Endothelial cell of umbilical vein (primary cell): ENCODE measurements around the gene STOML1. TPM values are rescaled to one million over a fixed set of nuclear protein-coding genes. Genes with fewer than 3 reads are reported as not detected.
A peak's percentile ranks its signal among the peaks of the same experiment; 100 is the strongest.

ENCODE experiments used
- BruUV-seq: library from RNA; stranded (reverse); fragments of 400-500 nt; replicated peaks from 2 replicates; lab custom pipeline; 2021; lab: Mats Ljungman, UMichigan
- CTCF ChIA-PET: fragments of 300-600, 350-600 bp; sonication (Branson Sonifier 250); formaldehyde crosslinking; loops from one replicate; lab custom pipeline; 2021; ENCODE audit warnings: antibody characterized with exemption, inconsistent platforms; lab: Charles Lee
- POLR2A ChIA-PET: fragments of 300-600, 350-600 bp; sonication (Branson Sonifier 250); formaldehyde crosslinking; loops from one replicate; lab custom pipeline; 2021; ENCODE audit warnings: antibody characterized with exemption, inconsistent platforms; lab: Charles Lee
- DNase-seq: peaks from one replicate; pipeline ENCODE4 v3.0.0-alpha.2; 2011; ENCODE audit warnings: low read depth, low spot score
- FAIRE-seq: peaks from 2 replicates; lab custom pipeline; 2011; peaks lifted over from hg19 to GRCh38; lab: Jason Lieb, UNC
- H2AFZ ChIP-seq: 2 replicates; pipeline ENCODE4 v1.6.0; 2012; ENCODE audit warnings: low read depth, low read length, control low read depth, inconsistent platforms
- H3K27ac ChIP-seq: 2 replicates; pipeline ENCODE4 v1.5.1; 2011; ENCODE audit warnings: low read depth, mild to moderate bottlenecking, control low read depth, low read length, moderate library complexity; ENCODE audit not compliant: insufficient read depth
- H3K27me3 ChIP-seq, 2 experiments: 2 replicates each; pipeline versions ENCODE4 v1.6.0 to v1.6.1; 2011; ENCODE audit warnings: low read length in 2 of 2, mixed read lengths in 1 of 2; ENCODE audit not compliant: control insufficient read depth in 2 of 2, insufficient read depth in 2 of 2
- H3K36me3 ChIP-seq, 2 experiments: 2 replicates in 1 of 2; 3 replicates in 1 of 2; pipeline ENCODE4 v1.5.1; 2011; ENCODE audit warnings: low read length in 2 of 2, mild to moderate bottlenecking in 1 of 2, moderate library complexity in 1 of 2; ENCODE audit not compliant: control insufficient read depth in 2 of 2, insufficient read depth in 2 of 2; ENCODE audit errors: extremely low read depth in 1 of 2
- H3K4me1 ChIP-seq: 3 replicates; pipeline ENCODE4 v1.5.1; 2011; ENCODE audit warnings: mild to moderate bottlenecking, low read length; ENCODE audit not compliant: control insufficient read depth, insufficient read depth; ENCODE audit errors: extremely low read depth
- H3K4me2 ChIP-seq: 2 replicates; pipeline ENCODE4 v1.6.1; 2011; ENCODE audit warnings: low read length, control low read depth, mixed read lengths; ENCODE audit not compliant: insufficient read depth
- H3K4me3 ChIP-seq, 3 experiments: fragments of 200-600 bp in 1 of 3; sonication (generic), shearing (Covaris generic) in 1 of 3; replicated peaks in 1 of 3; 2 replicates each; pipeline ENCODE4 v1.5.1; 2011 to 2016; ENCODE audit warnings: control low read depth in 3 of 3, low read length in 3 of 3, mild to moderate bottlenecking in 2 of 3, inconsistent platforms in 1 of 3, low read depth in 1 of 3, moderate library complexity in 1 of 3; ENCODE audit not compliant: insufficient read depth in 1 of 3
- H3K79me2 ChIP-seq: 2 replicates; pipeline ENCODE4 v1.6.0; 2012; ENCODE audit warnings: low read length, inconsistent platforms; ENCODE audit not compliant: control insufficient read depth, insufficient read depth
- H3K9ac ChIP-seq: replicated peaks from 2 replicates; pipeline ENCODE3; 2011; ENCODE audit warnings: low read length, control low read depth; ENCODE audit not compliant: insufficient read depth; ENCODE audit errors: extremely low read depth
- H3K9me1 ChIP-seq: replicated peaks from 3 replicates; pipeline ENCODE4 v1.6.0; 2011; ENCODE audit warnings: mild to moderate bottlenecking, low read length; ENCODE audit not compliant: control insufficient read depth, insufficient read depth; ENCODE audit errors: extremely low read depth
- H3K9me3 ChIP-seq: replicated peaks from 2 replicates; pipeline ENCODE4 v1.5.1; 2012; ENCODE audit warnings: low read length, inconsistent platforms; ENCODE audit not compliant: control insufficient read depth, insufficient read depth
- H4K20me1 ChIP-seq: replicated peaks from 2 replicates; pipeline ENCODE3; 2011; ENCODE audit warnings: mild to moderate bottlenecking, low read length; ENCODE audit not compliant: control insufficient read depth, insufficient read depth; ENCODE audit errors: extremely low read depth
- EZH2 ChIP-seq: IDR thresholded peaks from 2 replicates; pipeline ENCODE4 v1.6.1; 2012; ENCODE audit warnings: borderline replicate concordance, low read depth, mild to moderate bottlenecking, moderate library complexity, low read length, inconsistent platforms; ENCODE audit not compliant: severe bottlenecking
- FOS ChIP-seq: IDR thresholded peaks from 2 replicates; pipeline ENCODE4 v1.6.1; 2011; ENCODE audit warnings: mild to moderate bottlenecking, low read length, moderate library complexity, borderline replicate concordance; ENCODE audit not compliant: insufficient read depth
- GATA2 ChIP-seq: IDR thresholded peaks from 2 replicates; pipeline ENCODE4 v1.7.0; 2011; ENCODE audit warnings: low read depth, mild to moderate bottlenecking, moderate library complexity, mixed read lengths, low read length; ENCODE audit not compliant: insufficient read length, insufficient read depth
- JUN ChIP-seq: IDR thresholded peaks from 2 replicates; pipeline ENCODE4 v1.6.1; 2011; ENCODE audit warnings: borderline replicate concordance, low read depth; ENCODE audit not compliant: insufficient read length, insufficient read depth
- MYC ChIP-seq: IDR thresholded peaks from one replicate; pipeline ENCODE4 v1.6.1; 2011; ENCODE audit warnings: mild to moderate bottlenecking, low read depth, low read length
- POLR2A ChIP-seq: IDR thresholded peaks from 2 replicates; pipeline ENCODE4 v1.6.1; 2012; ENCODE audit warnings: low read depth, mild to moderate bottlenecking, control low read depth, low read length
- POLR2AphosphoS5 ChIP-seq: IDR thresholded peaks from 2 replicates; pipeline ENCODE4 v1.6.1; 2012; ENCODE audit warnings: low read depth, mild to moderate bottlenecking, control low read depth, low read length, moderate library complexity; ENCODE audit not compliant: insufficient read depth
- dilution Hi-C: fragments of 300-500 bp; cut with MboI; formaldehyde crosslinking; loops from one replicate; pipeline ENCODE4 v1.15.0; 2019; ENCODE audit warnings: low sequenced_read_pairs; ENCODE audit not compliant: extremely low pct_ligation_motif_present
- intact Hi-C: fragments of 100-400 bp; cut with micrococcal nuclease; formaldehyde crosslinking; loops from one replicate; pipeline ENCODE4 v1.10.0; 2022
- polyA plus RNA-seq, 4 experiments: library from polyadenylated mRNA; depleted of rRNA in 3 of 4; stranded (reverse) in 3 of 4; unstranded in 1 of 4; fragments of >200 nt; gene quantifications; 2 replicates each; pipeline versions ENCODE4 v1.2.1 to v1.2.3, GENCODE V29; 2011 to 2012; ENCODE audit warnings: missing spikeins in 1 of 4
- total RNA-seq: library from RNA; stranded (reverse); gene quantifications from 2 replicates; pipeline ENCODE4 v1.2.3, GENCODE V29; 2021
- TF ChIP-seq, protein P1 (sequence below): IDR thresholded peaks from 2 replicates; pipeline ENCODE4 v1.6.1; 2011; ENCODE audit not compliant: insufficient read depth, insufficient read length
- TF ChIP-seq, protein P2 (sequence below), 2 donors: IDR thresholded peaks; 1 replicate in 1 of 2; 2 replicates in 1 of 2; pipeline ENCODE4 v1.5.1; 2011; ENCODE audit warnings: low read length in 2 of 2, mild to moderate bottlenecking in 2 of 2, moderate library complexity in 2 of 2, control low read depth in 1 of 2, inconsistent platforms in 1 of 2, low read depth in 1 of 2; ENCODE audit not compliant: insufficient read depth in 1 of 2; ENCODE audit errors: extremely low read depth in 1 of 2

Gene STOML1
- total and polyA plus RNA-seq, 2 donors (not counting 3 experiments of a cell fraction or from before 2014, with no cell fraction given) = 12.9 to 15.4 TPM

DNA sequence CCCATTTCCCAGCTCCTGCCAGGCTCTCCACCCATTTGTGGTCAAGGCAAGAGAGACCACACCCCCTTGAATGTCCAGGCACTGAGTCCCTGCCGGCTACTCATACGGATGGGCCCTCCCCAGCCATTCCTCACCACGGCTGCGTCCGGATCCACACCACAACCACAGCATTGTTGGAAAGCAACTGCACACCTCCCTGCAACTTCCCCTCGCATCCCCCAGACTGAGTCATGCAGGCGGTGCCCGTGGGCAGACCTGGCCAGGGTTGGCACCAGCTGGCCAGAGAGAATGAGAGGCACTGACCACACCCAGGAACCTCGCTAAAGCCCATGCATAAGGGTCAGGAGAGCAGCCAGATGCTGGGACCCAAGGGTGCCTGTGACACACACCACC lies 35.4 kb downstream of the STOML1 start:
- no peaks in the 10 kb centered on the region for H3K9me1 ChIP-seq
- ChIA-PET POLR2A (no interaction called here), CTCF (interaction anchor here (0.7 to 2.7 kb wide), 7 partner anchors 8 to 359 kb away, joined by 3 to 19 read pairs (median 3); no protein-coding TSS in a partner anchor)
- peak; percentile 77 for DNase-seq
- BruUV-seq = no TSS peak
- no peak overlapping the region for H3K4me3 ChIP-seq
- no peak overlapping the region for H3K27ac ChIP-seq
- no peaks in the 10 kb centered on the region for H3K9me3 ChIP-seq
- dilution Hi-C loops = no loop called here
- no peaks in the 10 kb centered on the region for H4K20me1 ChIP-seq
- peak; percentile 96 for FAIRE-seq
- no peaks in the 10 kb centered on the region for H3K27me3 ChIP-seq
- intact Hi-C loops = no loop called here
- peak overlapping the region; percentile 21 for H2AFZ ChIP-seq
- H3K36me3 ChIP-seq = no peaks in the 10 kb centered on the region
- TF ChIP-seq, protein P1, sequence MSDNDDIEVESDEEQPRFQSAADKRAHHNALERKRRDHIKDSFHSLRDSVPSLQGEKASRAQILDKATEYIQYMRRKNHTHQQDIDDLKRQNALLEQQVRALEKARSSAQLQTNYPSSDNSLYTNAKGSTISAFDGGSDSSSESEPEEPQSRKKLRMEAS = no peak
- peak; percentile 19 for TF ChIP-seq JUN
- TF ChIP-seq FOS = peak; percentile 92
- TF ChIP-seq, protein P2, sequence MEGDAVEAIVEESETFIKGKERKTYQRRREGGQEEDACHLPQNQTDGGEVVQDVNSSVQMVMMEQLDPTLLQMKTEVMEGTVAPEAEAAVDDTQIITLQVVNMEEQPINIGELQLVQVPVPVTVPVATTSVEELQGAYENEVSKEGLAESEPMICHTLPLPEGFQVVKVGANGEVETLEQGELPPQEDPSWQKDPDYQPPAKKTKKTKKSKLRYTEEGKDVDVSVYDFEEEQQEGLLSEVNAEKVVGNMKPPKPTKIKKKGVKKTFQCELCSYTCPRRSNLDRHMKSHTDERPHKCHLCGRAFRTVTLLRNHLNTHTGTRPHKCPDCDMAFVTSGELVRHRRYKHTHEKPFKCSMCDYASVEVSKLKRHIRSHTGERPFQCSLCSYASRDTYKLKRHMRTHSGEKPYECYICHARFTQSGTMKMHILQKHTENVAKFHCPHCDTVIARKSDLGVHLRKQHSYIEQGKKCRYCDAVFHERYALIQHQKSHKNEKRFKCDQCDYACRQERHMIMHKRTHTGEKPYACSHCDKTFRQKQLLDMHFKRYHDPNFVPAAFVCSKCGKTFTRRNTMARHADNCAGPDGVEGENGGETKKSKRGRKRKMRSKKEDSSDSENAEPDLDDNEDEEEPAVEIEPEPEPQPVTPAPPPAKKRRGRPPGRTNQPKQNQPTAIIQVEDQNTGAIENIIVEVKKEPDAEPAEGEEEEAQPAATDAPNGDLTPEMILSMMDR (IDR thresholded peaks at IDR 0.05; ENCODE audit: extremely low read depth in 1 of 2, insufficient read depth in 1 of 2, low read depth in 1 of 2, low read length in 2 of 2) = no peak
- TF ChIP-seq GATA2 = no peak
- TF ChIP-seq POLR2A = no peak
- no peak for TF ChIP-seq EZH2
- TF ChIP-seq MYC = no peak
- peak; percentile 55 for TF ChIP-seq POLR2AphosphoS5
- H3K4me2 ChIP-seq = no peak overlapping the region
- H3K9ac ChIP-seq = no peak overlapping the region
- peaks cover 10% of the 10 kb centered on the region for H3K4me1 ChIP-seq
- H3K79me2 ChIP-seq = no peaks in the 10 kb centered on the region
